HL-60 (cell line): Measurements from ENCODE around the gene KRT2.

Source experiments
- DNase-seq, 2 experiments: peaks; one replicate each; pipeline ENCODE4 v3.0.0-alpha.2; 2010 to 2020; ENCODE audit warnings: low read depth in 1 of 2, low spot score in 1 of 2
- H3K27ac ChIP-seq: fragments of 250-450 bp; sonication (Bioruptor Pico); replicated peaks from 2 replicates; pipeline ENCODE4 v1.5.1; 2020; ENCODE audit warnings: mild to moderate bottlenecking, moderate library complexity
- H3K27me3 ChIP-seq: fragments of 250-450 bp; sonication (Bioruptor Pico); 2 replicates; pipeline ENCODE4 v1.5.1; 2021; ENCODE audit warnings: mild to moderate bottlenecking, moderate library complexity; ENCODE audit not compliant: insufficient read depth, poor library complexity, severe bottlenecking
- H3K4me3 ChIP-seq: replicated peaks from 2 replicates; pipeline ENCODE4 v1.5.1; 2011; ENCODE audit warnings: mild to moderate bottlenecking, control low read depth, low read length; ENCODE audit not compliant: insufficient read depth
- GABPA ChIP-seq: IDR thresholded peaks from 2 replicates; pipeline ENCODE4 v1.6.1; 2012; ENCODE audit warnings: low read depth
- POLR2AphosphoS5 ChIP-seq: IDR thresholded peaks from 2 replicates; pipeline ENCODE4 v1.6.1; 2012; ENCODE audit warnings: low read depth
- REST ChIP-seq: IDR thresholded peaks from 2 replicates; pipeline ENCODE4 v1.6.1; 2012; ENCODE audit warnings: low read depth; ENCODE audit not compliant: insufficient replicate concordance
- SPI1 ChIP-seq: IDR thresholded peaks from 2 replicates; pipeline ENCODE4 v1.6.1; 2012; ENCODE audit warnings: low read depth, mild to moderate bottlenecking, borderline replicate concordance
- TF ChIP-seq, protein P1 (sequence below): IDR thresholded peaks from one replicate; pipeline ENCODE4 v1.5.1; 2011; ENCODE audit warnings: low read length, control low read depth, inconsistent platforms; ENCODE audit not compliant: insufficient read depth

Gene KRT2

DNA sequence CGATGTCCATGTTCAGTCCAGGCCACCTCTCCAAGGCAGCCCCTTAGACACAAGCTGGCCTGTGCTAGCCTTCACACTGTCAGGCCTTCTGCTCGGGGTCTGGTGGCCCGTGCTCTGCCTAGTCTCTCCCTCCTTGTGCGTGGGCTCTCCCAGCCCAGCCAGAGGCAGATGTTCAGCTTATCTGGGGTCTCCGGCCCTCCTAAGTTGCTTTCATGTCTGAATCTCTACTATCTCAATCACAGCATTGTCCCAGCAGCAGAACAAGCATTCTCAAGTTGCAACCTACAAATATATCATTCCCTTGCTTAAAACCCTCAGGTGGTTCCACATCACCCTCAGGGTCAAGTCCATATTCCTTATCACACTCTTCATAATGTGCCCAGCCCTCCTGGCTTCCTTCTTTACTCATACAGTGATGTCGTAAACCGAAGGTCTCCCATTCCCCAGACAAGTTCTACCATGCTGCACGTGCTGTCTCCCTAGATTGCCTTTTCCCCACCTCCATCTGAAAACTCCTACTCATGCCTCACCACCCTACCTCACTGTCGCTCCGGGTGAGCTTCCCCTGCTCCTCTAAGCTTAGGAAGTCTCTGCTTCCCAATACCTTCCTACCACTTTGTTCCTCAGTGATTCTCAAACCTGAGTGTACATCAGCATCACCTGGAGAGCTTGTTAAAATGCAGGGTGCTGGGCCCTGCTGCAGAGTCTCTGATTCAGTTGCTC, 35.2 kb downstream of the KRT2 start:
- Histone ChIP-seq H3K27me3 (no peaks in the 10 kb centered on the region), H3K4me3 (no peak overlapping the region), H3K27ac (no peak overlapping the region)
- no peak for DNase-seq
- TF ChIP-seq GABPA (no peak), POLR2AphosphoS5 (no peak), REST (no peak), SPI1 (no peak)
- TF ChIP-seq, protein P1, sequence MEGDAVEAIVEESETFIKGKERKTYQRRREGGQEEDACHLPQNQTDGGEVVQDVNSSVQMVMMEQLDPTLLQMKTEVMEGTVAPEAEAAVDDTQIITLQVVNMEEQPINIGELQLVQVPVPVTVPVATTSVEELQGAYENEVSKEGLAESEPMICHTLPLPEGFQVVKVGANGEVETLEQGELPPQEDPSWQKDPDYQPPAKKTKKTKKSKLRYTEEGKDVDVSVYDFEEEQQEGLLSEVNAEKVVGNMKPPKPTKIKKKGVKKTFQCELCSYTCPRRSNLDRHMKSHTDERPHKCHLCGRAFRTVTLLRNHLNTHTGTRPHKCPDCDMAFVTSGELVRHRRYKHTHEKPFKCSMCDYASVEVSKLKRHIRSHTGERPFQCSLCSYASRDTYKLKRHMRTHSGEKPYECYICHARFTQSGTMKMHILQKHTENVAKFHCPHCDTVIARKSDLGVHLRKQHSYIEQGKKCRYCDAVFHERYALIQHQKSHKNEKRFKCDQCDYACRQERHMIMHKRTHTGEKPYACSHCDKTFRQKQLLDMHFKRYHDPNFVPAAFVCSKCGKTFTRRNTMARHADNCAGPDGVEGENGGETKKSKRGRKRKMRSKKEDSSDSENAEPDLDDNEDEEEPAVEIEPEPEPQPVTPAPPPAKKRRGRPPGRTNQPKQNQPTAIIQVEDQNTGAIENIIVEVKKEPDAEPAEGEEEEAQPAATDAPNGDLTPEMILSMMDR: no peak

DNA sequence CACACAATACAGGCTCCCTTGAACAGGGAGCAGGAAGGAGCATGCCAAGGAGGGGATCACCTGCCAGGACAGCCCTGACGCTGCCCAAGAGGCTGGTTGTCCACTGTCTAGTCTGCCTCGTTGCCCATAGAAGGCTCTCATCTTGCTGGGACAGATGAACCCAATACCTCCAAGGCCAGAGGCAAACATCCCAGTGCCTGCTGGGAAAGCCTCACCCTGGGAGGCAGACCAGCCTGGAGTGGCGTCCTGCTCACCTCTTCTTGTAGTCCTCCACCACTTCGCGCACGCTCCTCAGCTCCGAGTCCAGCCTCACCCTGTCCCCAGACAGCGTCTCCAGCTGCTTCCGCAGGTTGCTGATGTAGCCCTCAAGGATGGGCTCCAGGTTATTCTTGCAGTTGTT, 36.1 kb downstream of the KRT2 start:
- DNase-seq: no peak
- Histone ChIP-seq H3K27me3 (no peaks in the 10 kb centered on the region), H3K27ac (no peak overlapping the region), H3K4me3 (no peak overlapping the region)
- TF ChIP-seq POLR2AphosphoS5: no peak
- no peak for TF ChIP-seq REST
- no peak for TF ChIP-seq GABPA
- TF ChIP-seq SPI1: no peak
- TF ChIP-seq, protein P1: no peak

DNA sequence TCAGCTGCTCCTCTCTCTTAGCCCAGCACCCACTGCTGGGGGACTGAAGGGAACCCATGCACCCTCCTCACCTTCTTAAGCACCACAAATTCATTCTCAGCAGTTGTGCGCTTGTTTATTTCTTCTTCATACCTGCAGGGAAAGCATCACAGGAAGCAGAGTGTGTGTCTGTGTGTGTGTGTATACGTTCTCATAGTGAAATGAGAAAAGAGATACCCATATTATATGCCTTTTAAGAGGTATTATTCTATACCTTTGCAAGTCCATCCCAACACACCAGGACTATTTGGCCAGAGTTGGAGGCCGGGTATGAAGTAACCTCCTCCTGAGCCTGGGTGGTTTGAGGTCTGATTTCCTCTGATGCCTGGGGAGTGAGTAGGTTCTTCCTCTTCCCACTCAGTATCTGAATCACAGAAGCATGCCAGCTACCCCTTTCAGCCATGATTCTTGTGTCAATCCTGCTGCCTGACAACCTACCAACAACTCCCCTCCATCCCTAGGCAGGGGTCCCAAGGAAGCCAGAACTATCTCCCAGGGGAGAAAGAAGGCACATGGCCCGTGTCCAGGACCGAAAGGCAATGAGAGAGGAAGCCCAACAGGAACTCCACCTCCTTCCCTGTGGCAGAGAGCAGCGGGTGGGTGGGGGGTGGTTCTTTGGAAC, 36.7 kb downstream of the KRT2 start:
- no peak overlapping the region for H3K27ac ChIP-seq
- no peak overlapping the region for H3K4me3 ChIP-seq
- H3K27me3 ChIP-seq: no peaks in the 10 kb centered on the region
- TF ChIP-seq POLR2AphosphoS5: no peak
- TF ChIP-seq, protein P1: no peak
- no peak for TF ChIP-seq REST
- no peak for TF ChIP-seq GABPA
- DNase-seq: peak in 1 of 2 experiments; percentile 35
